Progenitor cell of endocrine pancreas (in vitro differentiated cells): ENCODE data around the gene CD8B. TPM values are rescaled to one million over a fixed set of nuclear protein-coding genes. Genes with fewer than 3 reads are reported as not detected.
"Not testable (repeated sequence)": the region's sequence is repeated elsewhere in the genome, so short reads cannot be mapped to it uniquely, and the experiment has no call there.

Source experiments
- DNase-seq: peaks from one replicate; pipeline ENCODE4 v3.0.0; 2021; ENCODE audit warnings: low spot score; ENCODE audit not compliant: unreplicated experiment
- H3K27ac Mint-ChIP-seq: 2 replicates; pipeline ENCODE4 v1.8.0; 2021; ENCODE audit warnings: mild to moderate bottlenecking, moderate library complexity, mixed read lengths
- H3K27me3 Mint-ChIP-seq: 2 replicates; pipeline ENCODE4 v1.8.0; 2021; ENCODE audit warnings: mixed read lengths
- H3K36me3 Mint-ChIP-seq: 2 replicates; pipeline ENCODE4 v1.8.0; 2022; ENCODE audit warnings: mixed read lengths; ENCODE audit not compliant: insufficient read depth
- H3K4me1 Mint-ChIP-seq: 2 replicates; pipeline ENCODE4 v1.8.0; 2021; ENCODE audit warnings: low read depth, mixed read lengths
- H3K4me3 Mint-ChIP-seq: 2 replicates; pipeline ENCODE4 v1.8.0; 2021; ENCODE audit warnings: low read depth, mild to moderate bottlenecking, moderate library complexity, mixed read lengths
- H3K9me3 Mint-ChIP-seq: 2 replicates; pipeline ENCODE4 v1.8.0; 2021; ENCODE audit warnings: low read depth, mixed read lengths
- total RNA-seq: library from RNA; stranded (reverse); gene quantifications from 2 replicates; pipeline ENCODE4 v1.2.1, GENCODE V29; 2021

Gene CD8B
- total RNA-seq, 1 donor from 2014 or later = not detected

DNA sequence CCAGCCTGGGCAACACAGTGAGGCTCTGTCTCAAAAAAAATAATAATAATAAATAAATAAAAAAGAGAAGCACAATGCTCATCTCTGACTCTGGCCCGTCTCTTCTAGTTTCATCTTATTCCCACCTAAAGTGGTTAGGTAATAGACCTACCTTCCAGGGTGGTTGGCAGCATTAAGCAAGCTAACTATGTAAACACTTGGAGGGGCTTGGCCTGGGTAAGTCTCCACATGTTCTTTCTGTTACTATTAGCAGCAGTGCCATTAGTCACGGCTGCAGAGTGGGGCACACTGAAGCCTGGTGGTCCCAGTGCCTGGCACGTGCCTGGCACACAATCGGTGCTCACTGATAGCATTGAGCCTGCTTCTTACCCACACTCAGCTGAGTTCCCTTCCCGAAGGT, 4.0 kb downstream of the CD8B start:
- H3K4me3 Mint-ChIP-seq, H3K27me3 Mint-ChIP-seq, DNase-seq, H3K36me3 Mint-ChIP-seq, H3K4me1 Mint-ChIP-seq, H3K9me3 Mint-ChIP-seq, H3K27ac Mint-ChIP-seq: not testable (repeated sequence)

- not testable (repeated sequence) for DNase-seq, H3K4me3 Mint-ChIP-seq, H3K9me3 Mint-ChIP-seq, H3K36me3 Mint-ChIP-seq, H3K4me1 Mint-ChIP-seq, H3K27ac Mint-ChIP-seq
- peaks cover 12% of the 10 kb centered on the region for H3K27me3 Mint-ChIP-seq
Observed at GRCh38 chr2:86856498-86856897, 5.2 kb downstream of the CD8B start.

DNA sequence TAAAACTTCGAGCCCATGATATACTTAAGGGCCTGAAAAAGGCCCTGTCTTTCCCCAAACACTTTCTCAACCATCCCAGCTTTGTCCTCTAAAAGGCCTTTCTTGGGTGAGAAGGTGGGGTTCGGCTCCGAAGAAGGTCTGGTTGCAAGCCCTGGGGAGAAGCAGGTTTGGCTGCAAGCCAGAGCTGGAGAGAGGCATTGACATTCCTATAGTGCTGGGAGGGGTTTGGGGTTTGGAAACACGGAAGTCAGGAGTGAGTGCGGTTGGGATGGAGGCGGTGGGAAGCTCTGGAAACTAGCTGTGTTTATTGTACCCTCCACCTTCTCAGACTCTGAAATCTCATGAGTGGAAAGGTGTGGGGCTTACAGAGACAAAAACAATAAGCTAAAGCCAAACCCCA, 5.7 kb downstream of the CD8B start:
- H3K4me1 Mint-ChIP-seq, DNase-seq, H3K27ac Mint-ChIP-seq, H3K36me3 Mint-ChIP-seq, H3K4me3 Mint-ChIP-seq, H3K27me3 Mint-ChIP-seq, H3K9me3 Mint-ChIP-seq: not testable (repeated sequence)

- not testable (repeated sequence) for H3K36me3 Mint-ChIP-seq, H3K4me3 Mint-ChIP-seq, DNase-seq, H3K27me3 Mint-ChIP-seq, H3K9me3 Mint-ChIP-seq, H3K27ac Mint-ChIP-seq, H3K4me1 Mint-ChIP-seq
Observed at GRCh38 chr2:86851581-86851980, 10.1 kb downstream of the CD8B start.

- not testable (repeated sequence) for H3K9me3 Mint-ChIP-seq, H3K27ac Mint-ChIP-seq, H3K27me3 Mint-ChIP-seq, H3K4me3 Mint-ChIP-seq, DNase-seq, H3K36me3 Mint-ChIP-seq, H3K4me1 Mint-ChIP-seq
Observed at GRCh38 chr2:86842607-86843234, 19.0 kb downstream of the CD8B start.

- not testable (repeated sequence) for H3K27ac Mint-ChIP-seq, H3K4me3 Mint-ChIP-seq, H3K4me1 Mint-ChIP-seq, H3K27me3 Mint-ChIP-seq, H3K9me3 Mint-ChIP-seq, H3K36me3 Mint-ChIP-seq, DNase-seq
Observed at GRCh38 chr2:86841330-86841729, 20.4 kb downstream of the CD8B start.

GRCh38 chr2:86839871-86840548, 21.7 kb downstream of the CD8B start:
- not testable (repeated sequence) for H3K36me3 Mint-ChIP-seq, H3K27me3 Mint-ChIP-seq, DNase-seq, H3K27ac Mint-ChIP-seq, H3K4me3 Mint-ChIP-seq, H3K4me1 Mint-ChIP-seq, H3K9me3 Mint-ChIP-seq

GRCh38 chr2:86839455-86839854, 22.2 kb downstream of the CD8B start:
- not testable (repeated sequence) for H3K27ac Mint-ChIP-seq, H3K36me3 Mint-ChIP-seq, H3K9me3 Mint-ChIP-seq, H3K4me3 Mint-ChIP-seq, DNase-seq, H3K4me1 Mint-ChIP-seq
- H3K27me3 Mint-ChIP-seq = peaks cover 10% of the 10 kb centered on the region

- not testable (repeated sequence) for DNase-seq, H3K27me3 Mint-ChIP-seq, H3K27ac Mint-ChIP-seq, H3K36me3 Mint-ChIP-seq, H3K9me3 Mint-ChIP-seq, H3K4me1 Mint-ChIP-seq, H3K4me3 Mint-ChIP-seq
Observed at GRCh38 chr2:86837714-86838113, 24.0 kb downstream of the CD8B start.

- H3K9me3 Mint-ChIP-seq, H3K4me3 Mint-ChIP-seq, DNase-seq, H3K27ac Mint-ChIP-seq, H3K27me3 Mint-ChIP-seq, H3K4me1 Mint-ChIP-seq, H3K36me3 Mint-ChIP-seq: not testable (repeated sequence)
Observed at GRCh38 chr2:86836915-86837695, 24.6 kb downstream of the CD8B start.

DNA sequence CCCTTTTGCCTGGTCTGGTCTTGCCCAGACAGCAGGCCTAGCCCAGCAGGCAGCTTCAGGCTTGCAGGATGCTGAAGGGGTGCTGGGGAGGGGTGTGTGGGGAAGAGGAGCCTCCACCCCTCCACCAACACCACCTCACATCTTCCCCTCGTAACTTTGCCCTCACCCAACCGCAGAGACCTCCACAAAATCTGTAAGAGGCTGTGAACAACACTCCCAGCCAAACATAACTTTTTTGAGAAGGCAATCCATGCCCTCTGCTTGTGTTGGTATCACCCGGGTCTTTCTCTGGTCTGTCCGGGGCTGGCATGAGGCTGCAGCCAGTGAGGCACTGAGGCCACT, 26.2 kb downstream of the CD8B start:
- H3K36me3 Mint-ChIP-seq, H3K27ac Mint-ChIP-seq, DNase-seq, H3K4me3 Mint-ChIP-seq, H3K9me3 Mint-ChIP-seq, H3K4me1 Mint-ChIP-seq: not testable (repeated sequence)
- H3K27me3 Mint-ChIP-seq = peaks cover 13% of the 10 kb centered on the region
